Left lung (tissue), 14 donors: ENCODE data around the gene ZNF397. TPM values are rescaled to one million over a fixed set of nuclear protein-coding genes. Genes with fewer than 3 reads are reported as not detected.
A peak's percentile ranks its signal among the peaks of the same experiment; 100 is the strongest.

Experiments
- ATAC-seq: fragments of 200-7000 bp; cut with Tn5 transposase; one replicate; pipeline ENCODE4 v1.9.1; 2020; ENCODE audit warnings: moderate library complexity
- DNase-seq, 4 donors: peaks; one replicate each; pipeline ENCODE4 v3.0.0-alpha.2; 2013 to 2020
- H3K27ac ChIP-seq, 2 donors: fragments of 200-600 bp; sonication (generic) in 1 of 2; one replicate each; pipeline versions ENCODE4 v1.5.0 to v1.8.0; 2020 to 2021
- H3K27me3 ChIP-seq, 2 donors: fragments of 200-600 bp; sonication (generic) in 1 of 2; one replicate each; pipeline versions ENCODE4 v1.5.0 to v1.8.0; 2020 to 2021
- H3K36me3 ChIP-seq, 2 donors: fragments of 200-600 bp; sonication (generic) in 1 of 2; one replicate each; pipeline versions ENCODE4 v1.5.0 to v1.8.0; 2020 to 2021
- H3K4me1 ChIP-seq, 2 donors: fragments of 200-600 bp; one replicate each; pipeline ENCODE4 v1.8.0; 2021
- H3K4me3 ChIP-seq, 2 donors: fragments of 200-600 bp; sonication (generic) in 1 of 2; one replicate each; pipeline versions ENCODE4 v1.5.0 to v1.8.0; 2020 to 2021; ENCODE audit warnings: mild to moderate bottlenecking in 1 of 2
- H3K9me3 ChIP-seq, 2 donors: fragments of 200-600 bp; sonication (generic) in 1 of 2; one replicate each; pipeline versions ENCODE4 v1.5.0 to v1.8.0; 2020 to 2021
- CTCF ChIP-seq, 2 donors: fragments of 200-600 bp; sonication (generic) in 1 of 2; IDR thresholded peaks; one replicate each; pipeline versions ENCODE4 v1.5.0 to v1.8.0; 2021; ENCODE audit warnings: antibody characterized with exemption in 2 of 2
- intact Hi-C, 2 donors: fragments of 100-400 bp; cut with DNase I; formaldehyde crosslinking; loops; one replicate each; pipeline versions ENCODE4 v1.11.2 to v1.14.2; 2022
- long read RNA-seq, 12 donors: library from polyadenylated mRNA in 2 of 12; unstranded in 2 of 12; transcript quantifications; one replicate each; pipeline ENCODE4 v2.0.0 and lab custom pipeline, GENCODE V29; 2019 to 2026
- polyA plus RNA-seq, 6 donors: library from polyadenylated mRNA; unstranded; fragments of 120-200 nt; gene quantifications; one replicate each; pipeline ENCODE4 v1.2.1, GENCODE V29; 2013; ENCODE audit not compliant: insufficient read length in 6 of 6
- total RNA-seq, 2 donors: library from RNA; stranded (reverse); fragmentation: NEBNext Ultra II Directional; extraction: Animal tissue kit (Norgen Biotek cat#: 25700); gene quantifications; one replicate each; pipeline ENCODE4 v1.2.1, GENCODE V29; 2021
- donor health status: DM: no; HTN: yes; CAD: no.
- donor health status: DM: no; HTN: no; CAD: no.

ZNF397 gene
- total RNA-seq (10 to 100 TPM; 22.9 to 26.0 TPM), polyA plus RNA-seq (10 to 100 TPM; 74.7 to 93.9 (median 84.2) TPM)
- long read RNA-seq, donor 1, full-length matches to known transcripts, result 12 of 17 reads
- long read RNA-seq, donor 1, partial matches to known transcripts, result 5 of 17 reads
- long read RNA-seq, donor 1, other reads (novel, unspliced or antisense), result 0 of 17 reads
- long read RNA-seq, donor 2, full-length matches to known transcripts, result 9 of 43 reads
- long read RNA-seq, donor 2, partial matches to known transcripts, result 34 of 43 reads
- long read RNA-seq, donor 2, other reads (novel, unspliced or antisense), result 0 of 43 reads
- long read RNA-seq, donor 3, full-length matches to known transcripts, result 8 of 8 reads
- long read RNA-seq, donor 3, partial matches to known transcripts, result 0 of 8 reads
- long read RNA-seq, donor 3, other reads (novel, unspliced or antisense), result 0 of 8 reads
- long read RNA-seq, donor 4, full-length matches to known transcripts, result 2 of 4 reads
- long read RNA-seq, donor 4, partial matches to known transcripts, result 0 of 4 reads
- long read RNA-seq, donor 4, other reads (novel, unspliced or antisense), result 2 of 4 reads
- long read RNA-seq, donor 5, partial matches to known transcripts, result 5 of 10 reads
- long read RNA-seq, donor 5, other reads (novel, unspliced or antisense), result 0 of 10 reads
- long read RNA-seq, donor 6, full-length matches to known transcripts, result 5 of 5 reads
- long read RNA-seq, donor 6, partial matches to known transcripts, result 0 of 5 reads
- long read RNA-seq, donor 6, other reads (novel, unspliced or antisense), result 0 of 5 reads
- long read RNA-seq, donor 7, full-length matches to known transcripts, result 4 of 31 reads
- long read RNA-seq, donor 7, partial matches to known transcripts, result 27 of 31 reads
- long read RNA-seq, donor 7, other reads (novel, unspliced or antisense), result 0 of 31 reads
- long read RNA-seq, donor 8, full-length matches to known transcripts, result 5 of 41 reads
- long read RNA-seq, donor 8, partial matches to known transcripts, result 36 of 41 reads
- long read RNA-seq, donor 8, other reads (novel, unspliced or antisense), result 0 of 41 reads
- long read RNA-seq, donor 9, result 0 reads
- long read RNA-seq, donor 10, full-length matches to known transcripts, result 1 of 1 reads
- long read RNA-seq, donor 10, partial matches to known transcripts, result 0 of 1 reads
- long read RNA-seq, donor 10, other reads (novel, unspliced or antisense), result 0 of 1 reads
- long read RNA-seq, donor 11, result 0 reads
- long read RNA-seq, donor 12, full-length matches to known transcripts, result 6 of 12 reads
- long read RNA-seq, donor 12, partial matches to known transcripts, result 6 of 12 reads
- long read RNA-seq, donor 12, other reads (novel, unspliced or antisense), result 0 of 12 reads

GRCh38 chr18:35240664-35241447 lies at the start of gene ZNF397:
TSS of gene ZNF397 (plus strand) at chr18:35241034. CDS start at chr18:35242471, 1,437 bp downstream.
- TF ChIP-seq CTCF (IDR thresholded peaks at IDR 0.05), result no peak
- peak within 1 kb of the TSS; percentile 93 to 96 for H3K27ac ChIP-seq
- peaks cover 3 to 11% of the 10 kb centered on the region in 2 donors for H3K4me1 ChIP-seq
- peaks cover 0 to 35% of the 10 kb centered on the region in 2 donors for H3K36me3 ChIP-seq
- intact Hi-C loops, result no loop called here
- DNase-seq, result peak; percentile 95 to 99 (median 98)
- peaks cover 0 to 9% of the 10 kb centered on the region in 2 donors for H3K9me3 ChIP-seq
- H3K27me3 ChIP-seq, result no peaks in the 10 kb centered on the region
- H3K4me3 ChIP-seq, result peak within 1 kb of the TSS; percentile 49 to 60
- peak; percentile 99 for ATAC-seq

GRCh38 chr18:35191698-35192025 lies 49.2 kb upstream of the ZNF397 start:
- intact Hi-C loops, result no loop called here
- Histone ChIP-seq H3K36me3 (no peaks in the 10 kb centered on the region), H3K4me1 (no peaks in the 10 kb centered on the region), H3K27me3 (no peaks in the 10 kb centered on the region), H3K27ac (no peak overlapping the region), H3K9me3 (no peaks in the 10 kb centered on the region), H3K4me3 (no peak overlapping the region)
- TF ChIP-seq CTCF (IDR thresholded peaks at IDR 0.05), result no peak
- DNase-seq (no peak), ATAC-seq (no peak)

- H3K4me3 ChIP-seq, result no peak overlapping the region
- H3K9me3 ChIP-seq, result no peaks in the 10 kb centered on the region
- H3K36me3 ChIP-seq, result no peaks in the 10 kb centered on the region
- ATAC-seq (no peak), DNase-seq (no peak)
- no peaks in the 10 kb centered on the region for H3K27me3 ChIP-seq
- no peaks in the 10 kb centered on the region for H3K4me1 ChIP-seq
- TF ChIP-seq CTCF (IDR thresholded peaks at IDR 0.05), result no peak
- intact Hi-C loops, result no loop called here
- no peak overlapping the region for H3K27ac ChIP-seq
Observed at GRCh38 chr18:35192415-35192814, 48.4 kb upstream of the ZNF397 start.

- DNase-seq (no peak), ATAC-seq (no peak)
- H3K27me3 ChIP-seq, result no peaks in the 10 kb centered on the region
- intact Hi-C loops, result no loop called here
- H3K27ac ChIP-seq, result no peak overlapping the region
- no peaks in the 10 kb centered on the region for H3K36me3 ChIP-seq
- TF ChIP-seq CTCF (IDR thresholded peaks at IDR 0.05), result no peak
- H3K4me3 ChIP-seq, result no peak overlapping the region
- H3K4me1 ChIP-seq, result no peaks in the 10 kb centered on the region
- H3K9me3 ChIP-seq, result no peaks in the 10 kb centered on the region
Observed at GRCh38 chr18:35193316-35193715, 47.5 kb upstream of the ZNF397 start.
